Stimulated activated CD8-positive, alpha-beta memory T cell treated with anti-CD3 and anti-CD28 coated beads, Interleukin-4, amount 100 ng/mL, for 24 hours (primary cell): ENCODE results near the gene ACACB.
A peak's percentile ranks its signal among the peaks of the same experiment; 100 is the strongest.
"Not testable (repeated sequence)": the region's sequence is repeated elsewhere in the genome, so short reads cannot be mapped to it uniquely, and the experiment has no call there.

Experiments used
- DNase-seq: peaks from one replicate; pipeline ENCODE4 v3.0.0-alpha.2; 2020; ENCODE audit warnings: low read depth

The ACACB gene

DNA sequence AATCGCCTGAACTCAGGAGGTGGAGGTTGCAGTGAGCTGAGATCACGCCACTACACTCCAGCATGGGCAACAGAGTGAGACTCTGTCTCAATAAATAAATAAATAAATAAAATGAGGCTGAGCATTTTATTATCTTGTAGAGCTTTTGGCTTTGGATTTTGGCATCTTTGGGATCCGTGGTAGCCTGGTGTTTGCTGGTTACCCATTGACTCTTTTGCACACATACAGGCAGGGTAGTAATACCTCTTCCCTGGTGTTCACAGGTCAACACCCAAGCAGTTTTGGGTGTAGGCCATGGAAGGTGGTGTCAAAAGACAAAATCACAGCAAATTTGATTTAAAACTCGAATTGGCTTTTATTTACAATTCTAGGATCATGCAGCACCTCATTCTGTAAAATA, 27.8 kb downstream of the ACACB start:
- no peak for DNase-seq

DNA sequence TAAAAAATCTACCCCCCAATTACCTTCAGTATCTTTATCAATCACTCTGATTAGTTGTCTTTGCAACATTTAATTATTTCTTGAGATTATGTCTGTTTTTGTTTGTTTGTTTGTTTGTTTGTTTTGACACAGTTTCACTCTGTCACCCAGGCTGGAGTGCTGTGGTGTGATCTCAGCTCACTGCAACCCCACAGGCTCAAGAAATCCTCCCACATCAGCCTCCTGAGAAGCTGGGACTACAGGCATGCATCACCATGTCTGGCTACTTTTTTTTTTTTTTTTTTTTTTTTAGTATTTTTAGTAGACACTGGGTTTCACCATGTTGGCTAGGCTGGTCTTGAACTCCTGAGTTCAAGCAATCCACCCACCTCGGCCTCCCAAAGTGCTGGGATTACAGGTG, 30.7 kb downstream of the ACACB start:
- DNase-seq, result not testable (repeated sequence)

DNA sequence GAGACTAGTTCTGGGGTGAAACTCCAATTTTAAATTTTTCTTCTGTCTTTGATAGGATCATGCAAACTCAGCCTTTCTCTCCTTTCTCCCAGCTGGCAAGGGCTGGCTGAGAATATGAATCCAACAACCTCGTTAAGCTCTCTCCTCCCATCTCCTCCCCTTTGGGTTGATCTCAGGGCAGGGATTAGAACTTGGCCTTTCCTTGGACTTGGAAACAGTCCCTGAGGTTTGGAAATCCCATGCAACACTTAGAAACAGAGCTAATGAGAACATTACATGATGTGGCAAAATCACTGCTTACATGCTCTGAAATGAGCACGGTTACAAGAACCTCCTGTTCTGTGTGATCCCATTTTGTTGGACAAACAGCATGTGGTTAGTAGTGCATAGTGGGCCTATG, 31.6 kb downstream of the ACACB start:
- DNase-seq, result no peak

DNA sequence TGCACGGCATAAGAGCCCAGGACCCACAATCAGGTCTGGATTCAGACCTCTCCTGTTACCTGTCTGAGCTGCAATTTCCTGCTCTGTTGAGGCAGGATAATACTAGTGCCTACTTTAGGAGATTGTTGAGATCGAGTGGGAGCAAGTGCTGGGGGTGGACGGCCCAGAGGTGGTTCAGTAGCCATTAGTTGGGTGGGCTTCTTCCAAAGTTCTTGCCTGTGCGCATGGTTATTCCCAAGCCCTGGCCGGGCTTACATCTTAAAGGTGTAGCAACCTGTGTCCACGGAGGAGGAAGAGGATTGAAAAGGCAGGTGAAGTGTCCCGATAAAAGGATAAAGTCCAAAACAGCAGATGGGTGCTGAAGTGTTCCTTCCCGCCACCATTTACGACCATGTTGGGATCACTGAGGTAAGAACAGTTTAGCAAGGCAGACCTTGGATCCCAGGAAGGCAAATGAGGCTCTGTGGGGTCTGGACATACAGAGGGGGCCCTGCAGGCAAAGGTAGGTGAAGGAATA, 33.8 kb downstream of the ACACB start:
- DNase-seq, result no peak

DNA sequence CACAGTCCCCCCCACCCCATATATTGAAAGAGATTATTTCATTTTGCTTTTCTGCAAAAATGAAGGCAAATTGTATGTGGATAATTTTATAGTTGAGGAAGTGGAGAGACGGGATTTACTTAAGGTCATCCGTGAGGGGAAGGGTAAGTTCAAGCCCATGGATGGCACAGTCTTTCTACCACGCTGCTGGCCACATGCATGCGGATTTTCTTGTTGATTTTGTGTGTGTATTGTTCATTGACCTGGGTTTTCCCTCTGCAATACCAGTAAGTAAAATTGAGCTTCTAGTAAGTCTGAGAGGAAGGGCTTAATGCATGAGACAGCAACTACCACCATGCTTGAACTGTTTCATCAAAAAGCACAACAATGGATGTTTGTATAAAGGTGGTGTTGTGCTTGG, 35.1 kb downstream of the ACACB start:
- DNase-seq, result no peak

DNA sequence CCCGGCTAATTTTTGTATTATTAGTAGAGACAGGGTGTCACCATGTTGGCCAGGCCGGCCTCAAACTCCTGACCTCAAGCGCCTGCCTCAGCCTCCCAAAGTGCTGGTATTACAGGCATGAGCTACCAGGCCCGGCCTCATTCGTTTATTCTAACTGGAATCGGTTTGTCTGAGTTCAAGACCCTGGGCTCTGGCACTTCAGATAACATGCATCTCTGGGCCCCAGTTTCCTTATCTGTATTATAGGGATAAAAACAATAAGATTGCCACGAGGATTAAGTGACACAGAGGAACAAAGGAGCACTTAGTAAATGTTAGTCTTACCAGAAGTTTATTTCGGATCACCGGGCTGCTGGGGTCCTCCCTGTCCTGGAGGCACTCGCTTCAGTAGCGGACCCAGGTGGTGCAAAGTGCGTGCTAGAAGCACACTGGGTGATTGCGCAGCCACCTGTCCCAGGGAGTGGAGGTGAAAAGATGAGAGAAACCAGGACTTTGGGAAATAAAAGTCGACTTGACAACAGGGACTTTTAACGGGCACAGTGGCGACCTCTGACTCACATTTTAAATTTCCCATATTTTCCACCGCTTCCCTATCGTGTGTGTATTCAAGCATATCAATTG, 37.5 kb downstream of the ACACB start:
- DNase-seq, result no peak

DNA sequence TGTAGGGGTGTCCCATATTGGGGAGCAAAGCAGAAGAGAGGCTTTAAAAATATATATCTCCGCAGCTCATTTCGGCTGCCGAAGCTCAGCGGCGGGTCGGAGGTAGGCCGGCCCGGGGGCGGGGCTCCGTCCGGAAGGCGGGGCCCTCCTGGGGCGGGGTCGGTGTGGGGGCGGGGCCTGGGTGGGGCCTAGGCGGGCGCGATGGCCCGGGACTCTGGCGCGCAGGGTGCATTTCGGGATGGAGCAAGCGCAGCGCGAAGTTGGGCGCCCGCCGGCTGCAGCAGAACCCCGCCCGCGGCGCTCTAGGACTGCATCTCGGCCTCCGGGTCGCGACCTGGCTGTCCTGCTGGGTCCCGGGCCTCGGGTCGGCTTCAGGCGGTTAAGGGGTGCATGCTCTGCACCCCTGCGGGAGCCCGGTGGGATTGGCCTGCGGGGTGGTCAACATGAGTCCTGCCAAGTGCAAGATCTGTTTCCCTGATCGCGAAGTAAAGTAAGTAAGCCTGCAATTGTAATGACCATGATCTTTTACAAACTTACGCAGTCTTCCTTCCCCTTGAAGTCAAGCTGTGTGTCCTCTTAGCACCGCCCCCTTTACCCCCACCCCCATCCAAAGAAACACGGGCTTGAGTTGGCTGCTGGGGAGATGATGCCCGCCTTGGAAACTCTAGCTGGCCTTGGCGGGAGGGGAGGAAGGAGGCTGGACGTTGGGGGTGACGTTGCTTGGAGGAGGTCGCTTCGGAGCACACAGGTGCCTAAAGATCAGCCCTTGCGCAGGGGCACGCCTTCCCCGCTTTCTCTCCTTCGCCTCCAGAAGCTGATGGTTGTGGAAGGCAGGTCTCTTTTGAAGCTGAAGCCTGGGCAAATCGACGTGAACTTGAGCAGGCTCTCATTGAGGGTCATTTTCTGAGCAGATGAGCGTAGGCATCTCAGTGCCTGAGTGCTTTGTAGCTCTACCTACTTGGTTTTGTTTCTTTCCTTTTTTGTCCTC, 38.4 kb downstream of the ACACB start:
- peak; percentile 69 for DNase-seq

DNA sequence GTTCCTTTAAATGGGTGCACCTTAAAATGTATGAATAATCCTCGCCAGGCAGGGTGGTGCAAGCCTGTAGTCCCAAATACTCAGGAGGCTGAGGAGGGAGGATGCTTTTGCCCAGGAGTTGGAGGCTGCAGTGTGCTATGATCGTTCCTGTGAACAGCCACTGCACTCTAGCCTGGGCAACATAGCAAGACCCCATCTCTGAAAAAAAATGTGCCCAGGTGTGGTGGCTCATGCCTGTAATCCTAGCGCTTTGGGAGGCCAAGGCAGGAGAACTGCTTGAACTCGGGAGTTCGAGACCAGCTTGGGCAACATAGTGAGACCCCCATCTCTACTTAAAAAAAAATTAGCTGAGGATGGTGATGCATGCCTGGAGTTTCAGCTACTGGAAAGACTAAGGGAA, 39.6 kb downstream of the ACACB start:
- DNase-seq, result no peak

DNA sequence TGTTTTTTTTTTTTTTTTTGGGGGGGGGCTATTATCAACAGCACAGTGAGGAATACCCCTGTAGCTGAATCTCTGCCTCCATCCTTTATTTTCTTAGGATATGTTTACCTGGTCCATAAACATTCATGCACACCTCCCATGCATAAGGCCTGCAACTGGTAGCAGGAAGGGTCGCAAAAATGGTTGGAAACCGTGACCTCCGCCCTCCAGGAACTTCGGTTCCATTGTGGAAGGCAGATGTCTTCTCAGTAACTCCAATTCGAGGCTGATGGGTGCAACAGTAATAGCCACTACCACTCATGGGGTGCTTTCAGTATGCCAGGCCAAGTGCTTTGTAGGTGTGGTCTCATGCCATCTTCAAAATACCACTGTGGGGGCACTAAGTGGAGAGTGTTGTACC, 40.2 kb downstream of the ACACB start:
- no peak for DNase-seq

DNA sequence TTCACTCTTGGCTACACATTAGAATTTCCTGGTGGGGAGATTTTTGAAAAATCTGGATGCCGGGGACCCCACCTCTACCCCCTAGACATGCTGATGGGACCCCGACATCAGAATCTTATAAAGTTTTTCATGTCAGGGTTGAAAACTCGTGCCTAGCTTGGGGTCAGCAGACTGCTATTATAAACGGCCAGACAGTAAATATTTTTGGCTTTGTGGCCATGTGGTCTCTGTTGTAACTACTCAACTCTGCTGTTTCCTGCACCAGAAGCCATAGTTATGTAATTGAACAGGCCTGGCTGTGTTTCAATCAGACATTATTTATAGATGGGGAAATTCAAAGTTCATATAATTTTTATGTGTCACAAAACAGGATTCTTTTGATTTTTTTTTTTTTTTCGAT, 41.6 kb downstream of the ACACB start:
- no peak for DNase-seq

DNA sequence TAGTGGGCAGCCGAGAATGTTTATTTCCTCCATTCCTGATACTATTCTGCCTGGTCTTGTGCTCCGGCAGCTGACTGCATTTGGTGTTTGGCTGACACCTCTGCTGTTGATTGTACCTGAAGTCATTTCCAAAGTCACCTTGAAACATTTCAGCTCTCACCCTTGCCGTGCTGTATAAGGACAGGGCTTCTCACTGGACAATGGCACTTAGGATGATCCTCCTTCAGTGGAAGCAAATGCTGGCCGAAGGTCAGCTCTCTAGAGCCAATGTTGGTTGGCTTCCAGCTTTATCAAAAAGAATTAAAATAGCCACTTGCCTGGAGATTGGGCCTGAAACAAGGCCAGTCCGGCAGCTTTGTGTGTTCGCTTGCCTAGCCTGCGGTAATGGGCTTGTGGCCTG, 44.0 kb downstream of the ACACB start:
- no peak for DNase-seq

DNA sequence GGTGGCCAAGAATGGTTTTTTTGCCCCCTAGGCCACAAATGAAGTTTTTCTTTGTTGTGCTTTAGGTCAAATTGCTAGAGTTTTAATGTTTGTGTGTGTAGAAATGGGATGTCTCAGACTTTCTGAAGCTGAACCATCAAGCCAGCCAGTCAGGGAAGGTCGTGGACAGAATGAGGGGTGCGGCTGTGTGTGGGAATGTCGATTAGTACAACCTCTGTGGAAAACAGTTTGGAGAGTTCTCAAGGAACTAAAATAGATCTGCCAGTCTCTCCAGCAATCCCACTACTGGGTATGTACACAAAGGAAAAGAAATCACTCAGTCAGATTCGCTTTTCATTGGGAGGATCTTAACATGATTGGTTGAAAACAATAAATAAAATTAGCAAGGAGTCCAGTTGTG, 44.5 kb downstream of the ACACB start:
- no peak for DNase-seq

DNA sequence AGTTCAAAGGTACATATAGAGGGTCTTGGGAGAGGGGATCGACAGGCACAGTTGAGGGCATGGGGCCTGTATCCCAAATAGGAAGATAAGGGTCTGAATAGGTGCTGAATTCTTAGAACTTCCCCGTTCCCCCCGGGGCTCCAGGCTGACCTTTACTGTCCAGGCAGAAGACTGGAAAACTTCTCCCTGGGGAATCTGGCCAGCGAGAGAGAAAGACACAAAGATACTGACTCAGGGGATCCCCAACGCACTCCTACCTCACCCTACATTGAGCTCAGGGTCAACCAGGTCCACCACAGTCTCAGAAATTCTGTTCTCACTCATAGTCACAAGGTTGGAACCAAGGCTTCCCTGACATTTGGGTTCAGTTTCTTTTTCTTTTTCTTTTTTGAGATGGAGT, 46.2 kb downstream of the ACACB start:
- DNase-seq, result no peak

DNA sequence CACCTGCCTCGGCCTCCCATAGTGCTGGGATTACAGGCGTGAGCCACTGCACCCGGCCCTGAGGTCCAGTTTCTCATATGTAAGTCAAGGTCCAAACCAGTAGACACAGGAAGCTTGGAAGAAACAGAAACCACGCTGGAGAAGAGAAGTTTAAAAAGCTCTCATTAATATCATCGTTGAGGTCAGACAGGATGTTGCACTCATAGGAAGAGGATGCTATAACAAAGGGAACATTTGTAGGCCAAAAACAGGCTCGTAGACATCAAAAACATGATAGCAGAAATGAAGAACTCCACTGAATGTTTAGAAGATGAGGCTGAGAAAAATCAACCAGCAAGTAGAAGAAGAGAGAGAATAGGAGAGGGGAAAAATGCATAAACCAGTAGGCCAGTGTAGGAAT, 46.8 kb downstream of the ACACB start:
- no peak for DNase-seq

DNA sequence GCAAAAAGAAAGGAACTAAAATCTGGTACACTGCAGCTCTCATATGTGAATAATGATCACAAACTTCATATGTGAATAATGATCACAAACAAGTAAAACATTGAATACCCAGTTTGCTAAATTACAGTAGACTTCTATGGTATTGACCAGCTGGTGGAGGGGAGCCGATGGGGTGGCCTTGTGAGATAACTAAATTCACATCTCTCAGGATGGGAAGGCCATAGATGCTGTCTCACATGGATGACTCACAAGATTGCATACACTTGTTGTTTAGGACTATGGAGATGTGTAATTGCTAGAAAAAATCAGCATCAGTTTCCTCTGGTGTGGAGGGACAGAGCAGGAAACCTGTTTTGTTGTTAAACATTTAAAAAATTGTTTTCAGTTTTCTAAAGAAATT, 49.2 kb downstream of the ACACB start:
- no peak for DNase-seq

DNA sequence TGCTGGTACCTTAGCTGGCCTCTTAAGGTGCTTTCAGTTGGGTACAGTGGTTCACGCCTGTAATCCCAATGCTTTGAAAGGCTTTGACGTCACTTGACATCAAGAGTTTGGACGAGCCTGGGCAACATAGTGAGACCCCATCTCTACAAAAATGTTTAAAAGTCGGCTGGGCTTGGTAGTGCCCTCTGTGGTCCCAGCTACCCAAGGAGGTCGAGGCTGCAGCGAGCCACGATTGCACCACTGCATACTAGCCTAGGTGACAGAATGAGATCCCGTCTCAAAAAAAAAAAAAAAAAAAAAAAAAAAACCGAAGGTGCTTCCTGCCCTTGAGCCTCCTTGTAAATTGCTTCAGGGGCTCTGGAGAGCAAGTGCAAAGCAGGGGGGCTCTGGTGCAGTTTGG, 50.0 kb downstream of the ACACB start:
- DNase-seq, result no peak

DNA sequence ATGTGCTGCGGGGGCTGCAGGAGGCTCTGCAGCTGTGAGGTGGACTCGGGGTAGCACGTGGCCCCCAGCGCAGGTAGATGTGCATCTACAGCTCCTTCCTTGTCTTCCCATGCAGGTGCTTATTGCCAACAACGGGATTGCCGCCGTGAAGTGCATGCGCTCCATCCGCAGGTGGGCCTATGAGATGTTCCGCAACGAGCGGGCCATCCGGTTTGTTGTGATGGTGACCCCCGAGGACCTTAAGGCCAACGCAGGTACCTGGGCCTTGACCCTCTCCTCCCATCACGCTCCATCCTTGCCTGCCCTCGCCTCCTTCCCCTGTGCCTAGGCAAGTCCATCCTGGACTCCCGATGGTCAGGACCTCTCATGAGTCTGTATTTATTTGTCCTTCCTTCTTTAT, 51.4 kb downstream of the ACACB start:
- DNase-seq, result no peak

DNA sequence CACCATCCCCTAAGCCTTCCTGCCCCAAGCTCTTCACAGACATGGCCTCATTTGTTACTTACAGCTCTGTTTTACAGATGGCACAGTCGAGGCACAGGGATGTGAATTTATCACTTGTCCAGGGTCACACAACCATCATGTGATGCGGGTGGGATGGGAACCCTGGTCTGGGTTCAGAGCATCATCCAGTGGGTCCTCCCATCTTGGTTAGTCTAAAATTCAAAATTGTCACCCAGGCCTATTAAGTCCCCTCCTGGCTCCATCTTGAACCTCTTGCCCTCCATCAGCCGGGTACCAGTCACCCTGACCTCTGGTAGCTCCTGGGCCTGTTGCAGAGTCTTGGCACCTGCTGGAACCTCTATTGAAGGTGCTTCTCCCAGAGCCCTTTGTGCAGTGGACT, 52.9 kb downstream of the ACACB start:
- DNase-seq, result no peak

DNA sequence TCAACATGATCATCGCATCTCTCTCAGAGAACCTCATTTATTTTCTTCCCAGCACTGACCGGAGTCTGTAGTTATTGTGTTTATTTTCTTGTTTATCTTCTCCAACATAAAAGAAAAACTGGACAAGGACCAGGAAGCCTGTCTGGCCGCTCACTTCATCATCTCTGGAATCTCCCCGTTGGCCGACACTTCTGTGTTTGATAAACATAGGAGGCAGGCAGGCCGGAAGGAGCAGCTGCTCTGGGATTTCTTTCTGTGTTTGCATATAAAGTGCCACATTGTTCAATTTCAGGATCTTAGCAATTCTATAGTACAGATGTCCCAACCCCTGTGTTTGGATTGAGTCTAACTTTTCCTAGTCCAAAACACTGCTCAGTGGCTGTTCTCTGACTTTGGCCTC, 53.3 kb downstream of the ACACB start:
- DNase-seq, result no peak

DNA sequence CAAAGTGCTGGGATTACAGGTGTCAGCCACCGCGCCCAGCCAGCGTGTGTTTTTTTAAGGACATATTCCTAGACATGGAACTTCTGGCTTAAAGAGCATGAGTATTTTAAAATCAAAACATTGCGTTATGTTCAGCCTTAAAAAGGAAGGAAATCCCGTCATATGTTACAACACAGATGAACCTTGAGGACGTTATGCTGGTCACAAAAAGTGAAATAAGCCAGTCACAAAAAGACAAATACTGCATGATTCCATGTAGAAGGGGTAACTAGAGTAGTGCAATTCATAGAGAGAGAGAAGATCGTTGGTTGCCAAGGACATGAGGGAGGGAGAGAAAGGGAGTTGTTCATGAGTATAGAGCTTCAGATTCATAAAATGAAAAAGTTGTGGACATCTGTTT, 53.9 kb downstream of the ACACB start:
- no peak for DNase-seq

DNA sequence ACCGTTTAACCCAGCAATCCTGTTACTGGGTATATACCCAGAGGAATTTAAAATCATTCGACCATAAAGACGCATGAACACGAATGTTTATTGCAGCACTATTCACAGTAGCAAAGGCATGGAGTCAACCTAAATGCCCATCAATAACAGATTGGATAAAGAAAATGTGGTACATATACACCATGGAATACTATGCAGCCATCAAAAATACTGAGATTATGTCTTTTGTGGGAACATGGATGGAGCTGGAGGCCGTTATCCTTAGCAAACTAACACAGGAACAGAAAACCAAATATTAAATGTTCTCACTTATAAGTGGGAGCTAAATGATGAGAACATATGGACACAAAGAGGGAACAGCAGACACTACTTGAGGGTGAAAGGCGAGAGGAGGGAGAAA, 56.4 kb downstream of the ACACB start:
- not testable (repeated sequence) for DNase-seq

DNA sequence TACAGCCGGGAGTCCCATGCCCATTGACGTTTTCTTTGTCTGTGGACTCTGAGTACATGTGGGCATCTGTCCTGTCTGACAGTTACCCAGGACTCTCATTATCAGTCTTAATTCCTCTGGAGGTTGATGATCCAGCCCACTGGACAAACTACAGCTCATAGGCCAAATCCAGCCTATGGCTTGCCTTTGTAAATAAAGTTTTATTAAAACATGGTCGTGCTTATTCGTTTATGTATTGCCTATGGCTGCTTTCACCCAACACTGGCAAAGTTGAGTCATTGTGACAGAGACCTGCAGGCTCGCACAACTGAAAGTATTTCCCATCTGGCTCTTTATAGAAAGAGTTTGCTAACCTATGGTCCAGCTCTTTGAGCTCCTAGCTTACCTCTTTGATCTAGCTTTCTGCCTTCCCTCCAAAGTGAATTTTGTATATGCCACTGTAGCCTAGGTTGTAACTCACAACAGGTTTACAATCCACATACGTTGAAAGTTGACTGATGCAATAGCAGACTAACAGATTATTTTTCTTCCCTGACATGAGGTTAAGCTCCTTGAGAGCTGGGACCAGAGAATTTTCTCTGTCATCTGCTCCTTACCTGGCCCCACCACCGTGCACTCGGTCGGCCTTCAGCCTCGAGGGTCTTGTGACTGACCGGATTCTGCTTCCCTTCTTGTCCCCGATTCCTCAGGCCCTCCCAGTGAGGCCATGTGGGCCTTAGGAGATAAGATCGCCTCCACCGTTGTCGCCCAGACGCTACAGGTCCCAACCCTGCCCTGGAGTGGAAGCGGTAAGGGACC, 57.3 kb downstream of the ACACB start:
- DNase-seq, result no peak

DNA sequence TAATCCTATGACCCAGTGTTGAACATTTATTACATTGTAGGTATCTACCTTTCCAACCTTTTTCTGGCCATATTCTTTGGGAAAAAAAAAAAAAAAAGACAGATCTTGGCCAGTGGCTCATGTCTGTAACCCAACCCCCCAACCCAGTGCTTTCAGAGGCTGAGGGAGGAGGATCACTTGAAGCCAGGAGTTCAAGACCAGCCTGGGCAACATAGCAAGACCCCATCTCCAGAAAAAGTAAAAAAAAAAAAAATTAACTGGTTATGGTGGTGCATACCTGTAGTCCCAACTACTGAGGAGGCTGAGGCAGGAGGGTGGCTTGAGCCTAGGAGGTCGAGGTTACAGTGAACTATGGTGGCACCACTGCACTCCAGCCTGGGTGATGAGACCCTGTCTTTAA, 58.1 kb downstream of the ACACB start:
- no peak for DNase-seq
